Vagina (tissue), 2 donors: Measurements from ENCODE around the gene CYP51A1.

Experiments used
- CTCF ChIP-seq, 3 experiments: fragments of 450-650 bp in 2 of 3; fragments of 200-600 bp in 1 of 3; sonication (generic) in 1 of 3; IDR thresholded peaks; one replicate each; pipeline ENCODE4 v1.5.1; 2017 to 2019; ENCODE audit warnings: antibody characterized with exemption in 3 of 3, mild to moderate bottlenecking in 2 of 3, moderate library complexity in 2 of 3
- POLR2A ChIP-seq, 2 donors: fragments of 450-650 bp; IDR thresholded peaks; one replicate each; pipeline ENCODE4 v1.6.1; 2017; ENCODE audit warnings: antibody characterized with exemption in 2 of 2, mild to moderate bottlenecking in 2 of 2, moderate library complexity in 2 of 2
- POLR2AphosphoS5 ChIP-seq, 2 donors: sonication (generic); formaldehyde crosslinking; IDR thresholded peaks; one replicate each; pipeline ENCODE4 v1.9.0; 2017; ENCODE audit warnings: antibody characterized with exemption in 2 of 2, mild to moderate bottlenecking in 2 of 2, low read depth in 1 of 2; ENCODE audit not compliant: insufficient read depth in 1 of 2

- TF ChIP-seq POLR2AphosphoS5 (IDR thresholded peaks at IDR 0.05; ENCODE audit: insufficient read depth in 1 of 2, low read depth in 1 of 2) (no peak), CTCF (IDR thresholded peaks at IDR 0.05) (no peak), POLR2A (IDR thresholded peaks at IDR 0.05) (no peak)
Measured at GRCh38 chr7:92116949-92117348, 17.3 kb downstream of the CYP51A1 start.
